ENCODE data around the gene DSC3. TPM values are rescaled to one million over a fixed set of nuclear protein-coding genes. Genes with fewer than 3 reads are reported as not detected.

Gene DSC3
- total and polyA plus RNA-seq, 2 experiments from 2014 or later = 0.52 to 2.1 TPM

DNA sequence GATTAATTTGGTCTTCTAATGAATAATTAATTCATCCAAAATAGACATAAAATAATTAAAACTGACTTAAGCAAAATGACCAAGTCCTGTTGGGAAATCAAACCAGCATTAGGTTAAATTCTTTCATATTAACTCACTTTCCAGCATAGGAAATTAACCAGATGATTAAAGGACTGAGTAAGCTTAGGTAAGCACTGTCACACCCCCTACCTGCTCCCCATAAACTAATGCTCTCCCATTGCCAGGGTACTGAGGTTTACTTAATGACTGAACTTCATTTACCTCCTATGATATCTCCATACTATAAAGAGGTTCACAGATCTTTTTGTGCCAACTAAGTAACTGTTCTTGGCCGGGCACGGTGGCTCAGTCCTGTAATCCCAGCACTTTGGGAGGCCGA is 46.0 kb upstream of the DSC3 start (continued):
- no peak for TF ChIP-seq ETS1 (IDR thresholded peaks at IDR 0.05)

DNA sequence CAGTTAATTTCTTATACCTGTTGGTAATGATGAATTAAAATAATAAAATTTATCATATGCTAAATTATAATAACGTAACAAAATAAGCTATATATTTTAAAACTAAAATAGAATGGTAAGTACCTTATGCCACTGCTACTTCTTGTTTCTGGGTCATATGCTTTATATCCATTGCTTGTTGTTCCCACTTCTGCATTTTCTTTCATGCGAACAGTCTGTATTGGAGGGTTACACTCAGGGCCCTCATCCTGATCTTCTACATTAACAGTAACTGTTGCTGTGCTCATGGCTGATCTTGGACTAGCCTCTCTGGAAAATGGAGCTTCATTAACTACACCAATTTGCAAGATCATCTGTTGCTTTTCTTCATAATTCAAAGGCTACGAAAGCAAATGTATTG is 37.4 kb upstream of the DSC3 start:
- Histone ChIP-seq H3K27ac (ENCODE audit: low read depth) (no peak overlapping the region), H3K27me3 (ENCODE audit: insufficient read depth) (no peaks in the 10 kb centered on the region), H3K9me2 (ENCODE audit: insufficient read depth) (no peaks in the 10 kb centered on the region), H4K20me1 (replicated peaks; ENCODE audit: insufficient read depth) (peaks cover 3% of the 10 kb centered on the region; the same call in 1 of the 2 replicates), H3F3A (replicated peaks; ENCODE audit: low read depth) (no peaks in the 10 kb centered on the region), H3K4me2 (no peak overlapping the region), H3K4me3 (no peak overlapping the region), H3K79me2 (replicated peaks; ENCODE audit: insufficient read depth) (no peaks in the 10 kb centered on the region), H3K36me3 (ENCODE audit: insufficient read depth) (0 out of 2 replicates have a peak, but pooled peaks cover 3% of the 10 kb centered on the region), H3K4me1 (ENCODE audit: insufficient read depth) (no peaks in the 10 kb centered on the region), H2AFZ (no peak overlapping the region)
- Mint-ChIP-seq H3K4me1 (no peaks in the 10 kb centered on the region), H3K27me3 (ENCODE audit: insufficient read depth, low read depth, poor library complexity) (no peaks in the 10 kb centered on the region), H3K4me3 (no peak overlapping the region), H3K9me3 (no peaks in the 10 kb centered on the region), H3K27ac (no peak overlapping the region), H3K36me3 (ENCODE audit: low read depth) (peaks cover 24% of the 10 kb centered on the region; the same call in 2 of the 3 replicates)
- ATAC-seq = no peak
- DNase-seq (ENCODE audit: low spot score) = no peak
- TF ChIP-seq EZH2phosphoT487 (IDR thresholded peaks at IDR 0.05; ENCODE audit: unreplicated experiment) = no peak
- TF ChIP-seq, protein P1, sequence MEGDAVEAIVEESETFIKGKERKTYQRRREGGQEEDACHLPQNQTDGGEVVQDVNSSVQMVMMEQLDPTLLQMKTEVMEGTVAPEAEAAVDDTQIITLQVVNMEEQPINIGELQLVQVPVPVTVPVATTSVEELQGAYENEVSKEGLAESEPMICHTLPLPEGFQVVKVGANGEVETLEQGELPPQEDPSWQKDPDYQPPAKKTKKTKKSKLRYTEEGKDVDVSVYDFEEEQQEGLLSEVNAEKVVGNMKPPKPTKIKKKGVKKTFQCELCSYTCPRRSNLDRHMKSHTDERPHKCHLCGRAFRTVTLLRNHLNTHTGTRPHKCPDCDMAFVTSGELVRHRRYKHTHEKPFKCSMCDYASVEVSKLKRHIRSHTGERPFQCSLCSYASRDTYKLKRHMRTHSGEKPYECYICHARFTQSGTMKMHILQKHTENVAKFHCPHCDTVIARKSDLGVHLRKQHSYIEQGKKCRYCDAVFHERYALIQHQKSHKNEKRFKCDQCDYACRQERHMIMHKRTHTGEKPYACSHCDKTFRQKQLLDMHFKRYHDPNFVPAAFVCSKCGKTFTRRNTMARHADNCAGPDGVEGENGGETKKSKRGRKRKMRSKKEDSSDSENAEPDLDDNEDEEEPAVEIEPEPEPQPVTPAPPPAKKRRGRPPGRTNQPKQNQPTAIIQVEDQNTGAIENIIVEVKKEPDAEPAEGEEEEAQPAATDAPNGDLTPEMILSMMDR (conservative IDR thresholded peaks at IDR 0.05; ENCODE audit: low read depth in 2 of 2) = no peak
- no peak for TF ChIP-seq EZH2 (IDR thresholded peaks at IDR 0.05; ENCODE audit: low read depth, unreplicated experiment)
- no peak for TF ChIP-seq ZNF114 (CRISPR knock-in tag; IDR thresholded peaks at IDR 0.05)
- TF ChIP-seq JUNB (IDR thresholded peaks at IDR 0.05; ENCODE audit: unreplicated experiment) = no peak
- TF ChIP-seq STAT1 (IDR thresholded peaks at IDR 0.05; ENCODE audit: unreplicated experiment) = no peak
- no peak for TF ChIP-seq REST (IDR thresholded peaks at IDR 0.05; ENCODE audit: unreplicated experiment)
- TF ChIP-seq ETS1 (IDR thresholded peaks at IDR 0.05) = no peak
- TF ChIP-seq POLR2AphosphoS5 (IDR thresholded peaks at IDR 0.05; ENCODE audit: low read depth) = no peak
- TF ChIP-seq NANOG (IDR thresholded peaks at IDR 0.05; ENCODE audit: borderline replicate concordance) = no peak
- TF ChIP-seq, protein P2, sequence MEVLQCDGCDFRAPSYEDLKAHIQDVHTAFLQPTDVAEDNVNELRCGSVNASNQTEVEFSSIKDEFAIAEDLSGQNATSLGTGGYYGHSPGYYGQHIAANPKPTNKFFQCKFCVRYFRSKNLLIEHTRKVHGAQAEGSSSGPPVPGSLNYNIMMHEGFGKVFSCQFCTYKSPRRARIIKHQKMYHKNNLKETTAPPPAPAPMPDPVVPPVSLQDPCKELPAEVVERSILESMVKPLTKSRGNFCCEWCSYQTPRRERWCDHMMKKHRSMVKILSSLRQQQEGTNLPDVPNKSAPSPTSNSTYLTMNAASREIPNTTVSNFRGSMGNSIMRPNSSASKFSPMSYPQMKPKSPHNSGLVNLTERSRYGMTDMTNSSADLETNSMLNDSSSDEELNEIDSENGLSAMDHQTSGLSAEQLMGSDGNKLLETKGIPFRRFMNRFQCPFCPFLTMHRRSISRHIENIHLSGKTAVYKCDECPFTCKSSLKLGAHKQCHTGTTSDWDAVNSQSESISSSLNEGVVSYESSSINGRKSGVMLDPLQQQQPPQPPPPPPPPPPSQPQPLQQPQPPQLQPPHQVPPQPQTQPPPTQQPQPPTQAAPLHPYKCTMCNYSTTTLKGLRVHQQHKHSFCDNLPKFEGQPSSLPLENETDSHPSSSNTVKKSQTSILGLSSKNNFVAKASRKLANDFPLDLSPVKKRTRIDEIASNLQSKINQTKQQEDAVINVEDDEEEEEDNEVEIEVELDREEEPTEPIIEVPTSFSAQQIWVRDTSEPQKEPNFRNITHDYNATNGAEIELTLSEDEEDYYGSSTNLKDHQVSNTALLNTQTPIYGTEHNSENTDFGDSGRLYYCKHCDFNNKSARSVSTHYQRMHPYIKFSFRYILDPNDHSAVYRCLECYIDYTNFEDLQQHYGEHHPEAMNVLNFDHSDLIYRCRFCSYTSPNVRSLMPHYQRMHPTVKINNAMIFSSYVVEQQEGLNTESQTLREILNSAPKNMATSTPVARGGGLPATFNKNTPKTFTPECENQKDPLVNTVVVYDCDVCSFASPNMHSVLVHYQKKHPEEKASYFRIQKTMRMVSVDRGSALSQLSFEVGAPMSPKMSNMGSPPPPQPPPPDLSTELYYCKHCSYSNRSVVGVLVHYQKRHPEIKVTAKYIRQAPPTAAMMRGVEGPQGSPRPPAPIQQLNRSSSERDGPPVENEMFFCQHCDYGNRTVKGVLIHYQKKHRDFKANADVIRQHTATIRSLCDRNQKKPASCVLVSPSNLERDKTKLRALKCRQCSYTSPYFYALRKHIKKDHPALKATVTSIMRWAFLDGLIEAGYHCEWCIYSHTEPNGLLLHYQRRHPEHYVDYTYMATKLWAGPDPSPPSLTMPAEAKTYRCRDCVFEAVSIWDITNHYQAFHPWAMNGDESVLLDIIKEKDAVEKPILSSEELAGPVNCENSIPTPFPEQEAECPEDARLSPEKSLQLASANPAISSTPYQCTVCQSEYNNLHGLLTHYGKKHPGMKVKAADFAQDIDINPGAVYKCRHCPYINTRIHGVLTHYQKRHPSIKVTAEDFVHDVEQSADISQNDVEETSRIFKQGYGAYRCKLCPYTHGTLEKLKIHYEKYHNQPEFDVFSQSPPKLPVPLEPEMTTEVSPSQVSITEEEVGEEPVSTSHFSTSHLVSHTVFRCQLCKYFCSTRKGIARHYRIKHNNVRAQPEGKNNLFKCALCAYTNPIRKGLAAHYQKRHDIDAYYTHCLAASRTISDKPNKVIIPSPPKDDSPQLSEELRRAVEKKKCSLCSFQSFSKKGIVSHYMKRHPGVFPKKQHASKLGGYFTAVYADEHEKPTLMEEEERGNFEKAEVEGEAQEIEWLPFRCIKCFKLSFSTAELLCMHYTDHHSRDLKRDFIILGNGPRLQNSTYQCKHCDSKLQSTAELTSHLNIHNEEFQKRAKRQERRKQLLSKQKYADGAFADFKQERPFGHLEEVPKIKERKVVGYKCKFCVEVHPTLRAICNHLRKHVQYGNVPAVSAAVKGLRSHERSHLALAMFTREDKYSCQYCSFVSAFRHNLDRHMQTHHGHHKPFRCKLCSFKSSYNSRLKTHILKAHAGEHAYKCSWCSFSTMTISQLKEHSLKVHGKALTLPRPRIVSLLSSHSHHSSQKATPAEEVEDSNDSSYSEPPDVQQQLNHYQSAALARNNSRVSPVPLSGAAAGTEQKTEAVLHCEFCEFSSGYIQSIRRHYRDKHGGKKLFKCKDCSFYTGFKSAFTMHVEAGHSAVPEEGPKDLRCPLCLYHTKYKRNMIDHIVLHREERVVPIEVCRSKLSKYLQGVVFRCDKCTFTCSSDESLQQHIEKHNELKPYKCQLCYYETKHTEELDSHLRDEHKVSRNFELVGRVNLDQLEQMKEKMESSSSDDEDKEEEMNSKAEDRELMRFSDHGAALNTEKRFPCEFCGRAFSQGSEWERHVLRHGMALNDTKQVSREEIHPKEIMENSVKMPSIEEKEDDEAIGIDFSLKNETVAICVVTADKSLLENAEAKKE (CRISPR knock-in tag; IDR thresholded peaks at IDR 0.05) = no peak
- TF ChIP-seq ZNF331 (CRISPR knock-in tag; IDR thresholded peaks at IDR 0.05; ENCODE audit: low read depth) = no peak

Measured in GM23338 (cell line).